HG02759 (cell line): ENCODE data around the gene RRAGD.

Experiments used
- ATAC-seq: cut with Tn5 transposase; IDR thresholded peaks from one replicate; pipeline ENCODE4 v1.9.1; 2021; ENCODE audit warnings: mild to moderate bottlenecking, moderate library complexity; ENCODE audit not compliant: unreplicated experiment

Gene RRAGD

DNA sequence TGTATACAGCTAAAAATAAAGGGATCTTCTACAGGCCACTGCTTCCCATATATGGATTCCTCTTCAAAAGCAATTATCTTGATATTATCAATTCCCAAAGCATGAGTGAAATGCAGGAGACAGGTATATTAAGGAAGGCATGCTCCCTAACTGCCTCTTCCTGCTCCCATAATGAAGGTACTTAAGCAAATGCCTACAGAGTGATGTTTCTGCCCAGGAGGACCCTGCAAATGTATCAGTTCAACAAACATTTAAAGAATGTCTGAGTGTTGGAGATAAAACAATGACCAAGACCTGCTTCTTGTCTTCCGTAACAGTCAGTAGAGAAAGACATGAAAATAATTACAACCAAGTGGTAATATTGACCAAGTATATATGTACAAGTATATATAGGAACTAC lies 63.7 kb downstream of the RRAGD start:
- ATAC-seq: no peak

DNA sequence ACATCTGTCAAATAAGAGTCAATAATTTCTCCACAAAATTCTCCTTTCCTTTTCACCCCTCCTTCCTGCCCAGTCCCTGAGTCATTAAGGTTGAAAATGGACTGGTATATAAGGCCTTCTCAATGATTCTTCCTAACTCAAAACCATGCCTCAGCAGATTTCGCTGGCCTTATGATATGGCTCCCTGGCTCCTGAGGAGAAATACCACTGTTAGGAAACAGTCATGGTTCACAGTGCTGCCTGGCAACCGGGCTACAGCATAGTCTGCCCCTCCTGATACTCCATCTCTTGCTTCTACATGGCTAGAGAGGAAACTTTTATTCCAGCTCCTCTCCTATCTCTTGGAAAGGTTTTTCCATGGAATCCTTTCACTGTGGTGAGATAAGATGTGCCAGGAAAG lies 64.2 kb downstream of the RRAGD start:
- no peak for ATAC-seq

- ATAC-seq: no peak
Measured at GRCh38 chr6:89346433-89346832, 65.6 kb downstream of the RRAGD start.

- no peak for ATAC-seq
Measured at GRCh38 chr6:89339565-89339964, 72.5 kb downstream of the RRAGD start.

GRCh38 chr6:89335164-89335563 lies 76.9 kb downstream of the RRAGD start:
- no peak for ATAC-seq

GRCh38 chr6:89330910-89331309 lies 81.2 kb downstream of the RRAGD start:
- ATAC-seq: no peak

DNA sequence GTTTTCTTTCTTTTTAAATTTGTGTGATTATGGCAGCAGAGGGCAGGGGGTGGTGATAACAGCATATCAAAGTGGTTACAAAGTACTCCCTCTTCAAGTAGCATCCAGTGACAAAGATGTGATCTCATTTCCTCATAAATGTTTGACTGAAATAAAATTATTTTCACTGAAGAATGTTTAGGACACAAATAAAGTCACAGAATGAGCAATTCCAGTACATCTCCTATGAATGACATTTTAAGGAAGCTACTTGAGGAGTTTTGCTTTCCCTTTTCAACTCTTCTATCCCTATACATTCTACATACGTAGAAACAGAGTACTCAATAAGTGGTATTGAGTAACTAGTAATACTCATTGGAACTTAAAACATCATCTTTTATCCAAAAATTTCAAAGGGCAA lies 83.1 kb downstream of the RRAGD start:
- no peak for ATAC-seq

GRCh38 chr6:89324304-89324703 lies 87.8 kb downstream of the RRAGD start:
- ATAC-seq: no peak

DNA sequence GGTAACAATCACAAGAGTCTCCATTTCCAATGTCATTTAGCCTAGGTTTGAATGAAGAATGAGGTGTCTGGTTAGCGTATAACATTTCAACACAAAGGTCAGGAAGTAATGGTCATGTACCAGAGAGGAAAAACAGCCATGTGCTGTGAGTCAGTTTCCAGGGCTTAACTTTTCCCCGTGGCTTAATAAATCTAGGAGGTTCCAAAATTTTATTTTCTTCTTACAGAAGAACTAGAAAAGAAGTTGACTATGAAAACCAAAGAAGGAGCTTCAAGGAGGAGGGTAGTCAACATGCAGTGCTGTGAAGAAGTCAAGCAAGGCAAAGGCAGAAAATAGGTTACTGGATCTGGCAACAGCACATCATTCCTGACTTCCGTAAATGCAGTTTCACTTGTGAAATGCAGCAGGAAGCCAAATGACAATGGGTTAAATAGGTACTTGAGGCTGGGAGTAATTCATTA lies 88.5 kb downstream of the RRAGD start:
- ATAC-seq: no peak

GRCh38 chr6:89321131-89321970 lies 90.7 kb downstream of the RRAGD start:
- ATAC-seq: no peak

DNA sequence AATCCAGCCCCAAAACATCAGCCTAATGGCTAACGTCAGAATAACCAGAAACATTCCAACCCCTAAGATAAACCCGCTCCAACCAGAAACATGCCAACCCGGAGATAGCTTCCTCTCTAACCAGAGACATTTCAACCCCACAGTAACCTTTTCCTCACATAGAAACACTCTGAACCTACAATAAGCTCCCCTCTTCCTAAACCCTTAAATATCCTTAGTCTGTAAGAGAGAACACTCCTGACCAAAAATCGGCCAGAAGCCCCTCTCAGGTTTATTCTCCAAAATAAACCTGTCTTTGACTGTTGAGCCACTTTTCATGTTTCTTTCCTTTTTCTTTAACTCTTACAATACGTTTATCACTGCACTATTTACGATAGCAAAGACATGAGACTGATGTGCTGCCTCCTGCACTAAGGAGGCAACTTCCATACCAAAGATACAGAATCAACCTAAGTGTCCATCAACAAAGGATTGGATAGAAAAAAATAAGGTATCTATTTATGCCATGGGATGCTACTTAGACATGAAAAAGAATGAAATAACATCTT lies 92.0 kb downstream of the RRAGD start:
- no peak for ATAC-seq

DNA sequence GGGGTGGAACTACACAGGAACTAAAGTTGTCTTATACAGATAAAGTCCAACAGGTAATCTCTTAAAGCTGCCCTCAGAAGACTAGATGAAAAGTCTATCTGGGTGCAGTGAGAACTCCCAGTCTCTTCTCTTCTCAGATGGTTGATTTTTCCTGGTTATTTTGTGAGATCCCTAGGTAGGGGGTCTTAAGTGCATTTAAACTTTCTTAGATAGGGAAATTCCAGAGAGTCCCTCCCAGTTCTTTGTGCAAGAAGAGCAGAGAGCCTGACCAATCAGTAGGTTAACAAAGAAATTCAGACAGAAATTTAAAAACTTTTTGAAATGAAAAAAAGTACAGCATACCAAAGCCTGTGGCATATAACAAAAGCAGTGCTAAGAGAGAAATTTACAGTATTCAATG lies 95.0 kb downstream of the RRAGD start:
- ATAC-seq: no peak

- ATAC-seq: no peak
Measured at GRCh38 chr6:89315249-89315885, 96.7 kb downstream of the RRAGD start, which contains the start of gene GABRR2. Gene GABRR2, minus strand, starts transcription at chr6:89315299. Its CDS starts 134 bp downstream, at chr6:89315165.

- no peak for ATAC-seq
Measured at GRCh38 chr6:89314692-89315091, 97.4 kb downstream of the RRAGD start.
